DMS153 treated with DMSO at 0.1 percent for 48 hours (cell line): ENCODE measurements around the gene NOXO1.
A peak's percentile ranks its signal among the peaks of the same experiment; 100 is the strongest.
"Not testable (repeated sequence)": the region's sequence is repeated elsewhere in the genome, so short reads cannot be mapped to it uniquely, and the experiment has no call there.

ENCODE experiments used
- DNase-seq: peaks from one replicate; lab custom pipeline; 2025; ENCODE audit not compliant: unreplicated experiment; lab: John Stamatoyannopoulos, UW

NOXO1 gene

GRCh38 chr16:1942810-1943726, 38.2 kb downstream of the NOXO1 start, which contains the start of gene MSRB1:
Gene MSRB1, minus strand, starts transcription at chr16:1943199. Its CDS starts 43 bp downstream, at chr16:1943156.
- DNase-seq, result peak; percentile 96

DNA sequence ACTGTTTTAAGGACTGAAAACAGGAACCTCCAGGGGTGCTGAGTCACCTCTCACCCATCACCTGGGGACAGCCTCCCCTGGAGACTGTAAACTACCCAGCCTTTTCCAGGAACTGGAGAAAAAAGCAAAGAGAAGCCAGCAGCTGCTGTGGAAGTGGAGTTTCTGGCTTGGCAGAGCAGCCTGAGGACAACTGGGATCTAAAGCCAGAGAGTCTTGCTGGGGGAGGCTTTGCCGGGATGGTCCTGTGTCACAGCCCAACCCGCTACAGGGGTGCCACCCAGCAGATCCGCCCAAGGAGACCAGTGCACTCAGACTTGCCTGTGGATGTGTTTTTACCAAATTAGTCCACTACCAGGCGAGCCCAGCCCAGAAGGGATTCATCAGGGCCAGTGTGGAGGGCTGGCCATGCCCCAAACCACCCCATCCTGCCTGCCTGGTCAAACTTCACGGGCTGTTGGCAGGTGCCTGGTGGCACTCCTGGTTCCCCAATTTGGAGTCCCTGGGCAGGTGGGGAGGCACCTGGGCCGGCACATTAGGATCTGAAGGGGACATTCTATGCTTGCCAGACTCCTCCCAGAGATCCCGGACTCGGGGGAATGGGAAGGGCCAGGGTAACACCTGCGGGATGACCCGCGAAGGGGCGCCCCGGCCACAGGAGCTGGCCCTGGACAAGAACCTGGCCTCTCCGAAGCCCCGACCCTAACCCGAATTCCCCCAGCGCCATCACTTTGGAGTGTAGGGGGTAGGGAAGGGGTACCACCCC, 39.0 kb downstream of the NOXO1 start:
- no peak for DNase-seq

DNA sequence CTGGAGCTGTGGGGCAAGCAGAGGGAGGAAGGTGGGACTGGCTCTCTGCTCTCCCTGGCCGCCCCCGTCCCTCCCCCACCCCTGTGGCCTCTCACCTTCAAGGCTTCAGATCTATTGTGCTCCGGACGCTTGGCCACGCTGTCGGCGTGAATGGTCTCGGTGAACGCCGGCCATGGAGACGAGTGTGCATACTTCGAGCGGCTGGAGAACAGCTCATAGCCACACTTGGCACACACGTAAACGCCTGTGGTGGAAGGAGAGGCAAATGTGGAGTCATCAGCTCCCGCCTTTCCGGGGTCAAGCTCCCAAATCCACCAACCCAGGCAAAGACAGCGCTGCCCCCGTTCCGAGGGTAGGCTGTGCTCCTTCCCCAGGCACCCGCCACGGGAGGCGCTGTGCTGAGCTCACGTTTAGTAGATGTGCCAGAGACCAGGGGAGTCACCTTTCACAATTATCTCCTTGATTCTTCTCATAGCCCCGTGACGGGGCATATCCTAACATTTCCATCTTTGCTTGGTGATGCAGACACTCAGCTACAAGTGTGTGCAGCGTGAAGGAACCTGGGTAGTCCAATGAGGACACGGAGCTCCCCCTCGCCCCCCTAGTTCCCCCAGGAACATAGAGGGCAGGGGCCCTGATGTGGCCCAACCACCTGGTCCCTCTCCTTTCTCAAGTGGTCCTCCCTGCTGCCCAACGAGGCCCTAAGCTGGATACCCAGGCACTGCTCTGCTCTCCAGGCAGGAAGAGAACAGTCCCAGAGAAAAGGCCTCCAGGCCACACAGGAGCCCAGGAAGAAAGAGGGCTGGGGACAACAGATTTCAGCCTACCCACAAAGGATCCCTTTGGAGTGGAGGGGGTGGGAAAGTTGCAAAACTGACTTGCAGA, 39.9 kb downstream of the NOXO1 start:
- DNase-seq, result no peak

GRCh38 chr16:1940273-1941161, 40.8 kb downstream of the NOXO1 start:
- DNase-seq, result no peak

- DNase-seq, result not testable (repeated sequence)
Measured at GRCh38 chr16:1939833-1940232, 41.4 kb downstream of the NOXO1 start.

DNA sequence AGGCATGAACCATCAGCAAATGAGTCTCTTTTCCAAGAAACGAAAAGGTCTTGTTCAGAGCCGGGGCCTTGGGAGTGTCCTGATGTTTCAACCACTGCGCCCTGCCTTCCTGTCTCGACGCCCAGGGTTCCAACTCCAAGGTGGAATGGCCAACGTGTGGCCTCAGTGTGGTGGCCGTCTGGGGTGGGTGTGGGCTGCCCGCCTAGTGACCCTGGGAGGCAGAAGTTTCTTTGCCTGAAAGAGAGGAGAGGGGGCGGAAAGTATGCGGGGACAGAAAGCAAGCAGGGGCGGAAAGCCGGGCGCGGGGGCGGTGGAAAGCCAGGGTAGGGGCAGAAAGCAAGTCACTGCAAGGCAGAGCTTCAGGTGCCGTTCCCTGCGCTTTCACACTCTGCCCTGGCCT, 42.4 kb downstream of the NOXO1 start:
- DNase-seq, result no peak

GRCh38 chr16:1938316-1938715, 43.0 kb downstream of the NOXO1 start:
- DNase-seq, result no peak

- DNase-seq, result no peak
Measured at GRCh38 chr16:1936945-1937479, 44.3 kb downstream of the NOXO1 start.

GRCh38 chr16:1933097-1933661, 48.1 kb downstream of the NOXO1 start:
- DNase-seq, result no peak

DNA sequence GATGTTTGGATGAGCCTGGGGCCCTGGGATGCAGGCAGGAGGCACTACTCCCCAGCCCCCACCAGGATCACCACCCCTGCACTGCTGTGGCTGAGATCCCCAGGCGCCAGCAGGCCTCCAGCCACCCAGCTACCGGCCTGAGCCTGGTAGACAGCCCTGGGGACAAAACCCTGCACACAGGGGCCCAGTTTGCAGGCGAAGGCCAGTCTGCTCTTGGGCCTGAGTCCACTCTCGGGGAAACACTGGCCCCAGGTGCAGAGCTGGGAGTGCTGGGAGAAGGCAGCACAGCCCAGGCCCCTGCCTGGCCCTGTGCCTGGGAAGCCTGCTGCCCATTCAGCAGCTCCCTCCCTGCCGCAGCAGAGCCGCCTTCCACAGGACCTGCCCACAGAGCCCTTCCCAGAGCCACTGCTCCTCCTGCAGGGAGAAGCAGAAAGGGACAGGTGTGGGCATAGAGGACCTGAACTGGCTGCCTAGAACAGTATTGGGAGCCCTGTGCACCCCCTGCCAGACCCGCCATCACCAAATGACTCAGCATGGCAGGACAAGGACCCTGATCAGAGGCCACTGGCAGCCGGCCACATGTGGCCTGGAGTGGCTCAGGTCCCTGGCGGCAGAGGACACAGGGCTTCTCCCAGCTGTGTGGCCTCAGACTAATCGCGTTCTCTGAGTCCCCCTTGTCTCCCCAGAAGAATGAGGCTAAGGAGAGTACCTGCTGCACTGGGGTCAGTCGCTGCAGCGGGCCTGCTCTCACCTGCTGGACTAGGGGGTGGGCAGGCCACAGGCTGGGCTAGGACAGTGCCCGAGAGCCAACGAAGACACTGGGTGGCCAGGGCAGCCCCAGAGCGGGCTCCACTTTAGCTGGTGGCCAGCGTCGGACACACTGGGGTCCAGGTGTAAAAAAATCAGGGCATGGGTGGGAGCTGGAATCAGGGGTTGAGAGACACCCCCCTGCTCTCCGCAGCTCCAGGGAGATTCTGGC, 48.9 kb downstream of the NOXO1 start:
- DNase-seq, result no peak

- DNase-seq, result no peak
Measured at GRCh38 chr16:1930338-1930720, 50.9 kb downstream of the NOXO1 start.

DNA sequence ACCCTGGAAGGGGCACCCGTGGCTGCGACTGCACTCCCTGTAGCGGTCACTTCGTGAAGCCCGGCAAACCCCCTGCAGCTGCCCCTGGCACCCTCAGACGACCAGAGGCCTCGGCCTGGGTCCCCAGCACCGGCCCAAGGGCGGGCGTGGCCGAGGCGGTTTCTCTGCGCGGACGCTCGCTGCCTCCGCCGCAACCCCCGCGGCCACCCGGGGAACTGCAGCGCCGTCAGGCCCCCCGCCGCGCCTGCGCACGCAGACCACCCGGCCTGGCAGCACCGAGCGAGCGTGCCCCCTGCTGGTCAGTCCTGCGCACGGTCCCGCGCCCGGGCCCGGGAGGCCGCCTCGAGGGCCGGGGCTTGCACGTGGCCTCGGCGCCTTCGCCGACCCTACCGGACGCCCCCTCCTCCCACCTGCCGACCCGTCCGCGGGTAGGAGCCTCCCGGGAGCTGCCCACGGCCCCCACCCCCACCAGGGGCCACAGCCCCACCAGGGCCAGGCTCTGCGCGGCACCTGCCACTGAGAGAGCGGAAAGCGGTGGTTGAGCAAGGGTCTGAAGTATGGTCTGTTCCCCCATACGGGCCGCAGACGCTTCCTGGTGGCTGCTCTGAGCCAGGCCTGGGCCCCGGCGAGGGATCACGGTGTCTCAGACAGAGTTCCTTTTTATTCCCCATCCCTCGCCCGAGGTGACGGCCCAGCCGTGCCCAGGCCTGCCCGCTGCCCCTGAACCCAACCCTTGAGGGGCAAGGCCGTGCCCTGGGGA, 51.5 kb downstream of the NOXO1 start:
- peak; percentile 67 for DNase-seq

- DNase-seq, result peak; percentile 49
Measured at GRCh38 chr16:1929105-1929504, 52.2 kb downstream of the NOXO1 start.
